ENCODE data around the gene RPL7L1. TPM values are rescaled to one million over a fixed set of nuclear protein-coding genes. Genes with fewer than 3 reads are reported as not detected.

Gene RPL7L1
- total and polyA plus RNA-seq, 2 of the 13 experiments (the other 11 are each of a cell fraction or from before 2014, with no cell fraction given) = 51.6 to 179 TPM

DNA sequence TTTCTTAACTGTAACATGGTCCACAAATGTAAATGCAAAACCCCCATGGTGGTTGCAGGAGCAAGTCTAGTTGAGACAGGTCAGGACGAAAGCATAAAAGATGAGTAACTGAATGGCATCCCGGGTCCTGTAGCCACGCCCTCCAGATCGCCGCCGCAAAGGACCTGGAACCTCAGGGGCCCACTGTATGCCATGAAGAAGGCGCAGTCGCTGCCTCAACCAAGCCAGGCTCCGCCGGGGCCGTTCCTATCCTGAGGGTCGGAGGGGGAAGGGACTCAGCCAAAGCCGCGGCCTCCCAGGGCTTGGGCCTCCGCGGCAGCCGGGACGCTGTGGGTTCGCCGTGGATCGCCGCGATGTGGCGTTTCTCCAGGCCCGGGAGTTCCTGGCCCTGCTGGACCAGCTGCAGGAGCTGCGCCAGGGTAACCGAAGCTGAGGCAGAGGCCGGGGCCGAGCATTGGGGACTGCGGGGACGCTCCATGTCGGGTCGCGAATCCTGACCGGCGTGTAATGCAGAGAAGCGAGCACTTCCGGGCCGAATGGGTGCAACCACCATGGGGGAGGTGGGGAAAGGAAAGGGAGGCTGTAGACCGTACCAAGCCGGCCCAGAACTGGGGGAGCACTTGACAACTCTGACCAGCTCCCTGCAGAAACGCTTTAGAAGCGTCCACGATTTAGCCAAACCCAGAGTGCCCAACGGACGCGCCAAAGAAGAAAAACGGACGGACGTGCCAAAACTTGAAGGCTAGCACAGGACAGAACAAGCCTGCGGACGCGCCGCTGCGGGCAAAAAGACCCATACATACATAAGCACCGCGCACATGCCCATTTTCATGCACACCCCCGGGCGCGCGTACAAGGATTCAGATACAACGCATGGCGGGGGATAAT is 11.1 kb downstream of the RPL7L1 start (continued):
- TF ChIP-seq, protein P1, sequence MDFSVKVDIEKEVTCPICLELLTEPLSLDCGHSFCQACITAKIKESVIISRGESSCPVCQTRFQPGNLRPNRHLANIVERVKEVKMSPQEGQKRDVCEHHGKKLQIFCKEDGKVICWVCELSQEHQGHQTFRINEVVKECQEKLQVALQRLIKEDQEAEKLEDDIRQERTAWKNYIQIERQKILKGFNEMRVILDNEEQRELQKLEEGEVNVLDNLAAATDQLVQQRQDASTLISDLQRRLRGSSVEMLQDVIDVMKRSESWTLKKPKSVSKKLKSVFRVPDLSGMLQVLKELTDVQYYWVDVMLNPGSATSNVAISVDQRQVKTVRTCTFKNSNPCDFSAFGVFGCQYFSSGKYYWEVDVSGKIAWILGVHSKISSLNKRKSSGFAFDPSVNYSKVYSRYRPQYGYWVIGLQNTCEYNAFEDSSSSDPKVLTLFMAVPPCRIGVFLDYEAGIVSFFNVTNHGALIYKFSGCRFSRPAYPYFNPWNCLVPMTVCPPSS (IDR thresholded peaks at IDR 0.05) = no peak
- TF ChIP-seq ZKSCAN8 (CRISPR knock-in tag; IDR thresholded peaks at IDR 0.05; ENCODE audit: borderline replicate concordance) = peak; percentile 86; the same call in 1 of the 2 replicates
- no peak; the same call in 1 of the 2 replicates for TF ChIP-seq ZNF879 (CRISPR knock-in tag; IDR thresholded peaks at IDR 0.05)
- TF ChIP-seq, protein P2, sequence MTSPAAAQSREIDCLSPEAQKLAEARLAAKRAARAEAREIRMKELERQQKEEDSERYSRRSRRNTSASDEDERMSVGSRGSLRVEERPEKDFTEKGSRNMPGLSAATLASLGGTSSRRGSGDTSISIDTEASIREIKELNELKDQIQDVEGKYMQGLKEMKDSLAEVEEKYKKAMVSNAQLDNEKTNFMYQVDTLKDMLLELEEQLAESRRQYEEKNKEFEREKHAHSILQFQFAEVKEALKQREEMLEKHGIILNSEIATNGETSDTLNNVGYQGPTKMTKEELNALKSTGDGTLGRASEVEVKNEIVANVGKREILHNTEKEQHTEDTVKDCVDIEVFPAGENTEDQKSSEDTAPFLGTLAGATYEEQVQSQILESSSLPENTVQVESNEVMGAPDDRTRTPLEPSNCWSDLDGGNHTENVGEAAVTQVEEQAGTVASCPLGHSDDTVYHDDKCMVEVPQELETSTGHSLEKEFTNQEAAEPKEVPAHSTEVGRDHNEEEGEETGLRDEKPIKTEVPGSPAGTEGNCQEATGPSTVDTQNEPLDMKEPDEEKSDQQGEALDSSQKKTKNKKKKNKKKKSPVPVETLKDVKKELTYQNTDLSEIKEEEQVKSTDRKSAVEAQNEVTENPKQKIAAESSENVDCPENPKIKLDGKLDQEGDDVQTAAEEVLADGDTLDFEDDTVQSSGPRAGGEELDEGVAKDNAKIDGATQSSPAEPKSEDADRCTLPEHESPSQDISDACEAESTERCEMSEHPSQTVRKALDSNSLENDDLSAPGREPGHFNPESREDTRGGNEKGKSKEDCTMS (CRISPR knock-in tag; conservative IDR thresholded peaks at IDR 0.05) = no peak
- TF ChIP-seq REL (CRISPR knock-in tag; conservative IDR thresholded peaks at IDR 0.05) = peak; percentile 98
- TF ChIP-seq GATAD1 (CRISPR knock-in tag; IDR thresholded peaks at IDR 0.05) = peak; percentile 87
- TF ChIP-seq ZNF224 (CRISPR knock-in tag; IDR thresholded peaks at IDR 0.05) = peak; percentile 89; the same call in 1 of the 2 replicates
- peak; percentile 98 for TF ChIP-seq FIP1L1 (IDR thresholded peaks at IDR 0.05; ENCODE audit: borderline replicate concordance, insufficient read depth, low read depth, low read length)
- TF ChIP-seq, protein P3, sequence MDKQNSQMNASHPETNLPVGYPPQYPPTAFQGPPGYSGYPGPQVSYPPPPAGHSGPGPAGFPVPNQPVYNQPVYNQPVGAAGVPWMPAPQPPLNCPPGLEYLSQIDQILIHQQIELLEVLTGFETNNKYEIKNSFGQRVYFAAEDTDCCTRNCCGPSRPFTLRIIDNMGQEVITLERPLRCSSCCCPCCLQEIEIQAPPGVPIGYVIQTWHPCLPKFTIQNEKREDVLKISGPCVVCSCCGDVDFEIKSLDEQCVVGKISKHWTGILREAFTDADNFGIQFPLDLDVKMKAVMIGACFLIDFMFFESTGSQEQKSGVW (CRISPR knock-in tag; IDR thresholded peaks at IDR 0.05; ENCODE audit: borderline replicate concordance) = peak; percentile 81; the same call in 1 of the 2 replicates
- TF ChIP-seq, protein P4, sequence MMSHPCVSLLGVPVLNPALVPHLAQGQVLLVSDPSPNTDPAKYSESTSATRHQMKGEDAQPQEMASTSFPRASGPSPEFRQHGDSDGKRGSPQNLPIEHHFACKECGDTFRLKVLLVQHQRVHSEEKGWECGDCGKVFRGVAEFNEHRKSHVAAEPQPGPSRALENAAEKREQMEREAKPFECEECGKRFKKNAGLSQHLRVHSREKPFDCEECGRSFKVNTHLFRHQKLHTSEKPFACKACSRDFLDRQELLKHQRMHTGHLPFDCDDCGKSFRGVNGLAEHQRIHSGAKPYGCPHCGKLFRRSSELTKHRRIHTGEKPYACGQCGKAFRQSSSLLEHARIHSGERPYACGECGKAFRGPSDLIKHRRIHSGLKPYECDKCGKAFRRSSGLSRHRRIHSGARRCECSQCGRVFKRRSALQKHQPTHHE (CRISPR knock-in tag; IDR thresholded peaks at IDR 0.05; ENCODE audit: borderline replicate concordance) = no peak; the same call in 1 of the 2 replicates
- TF ChIP-seq, protein P5, sequence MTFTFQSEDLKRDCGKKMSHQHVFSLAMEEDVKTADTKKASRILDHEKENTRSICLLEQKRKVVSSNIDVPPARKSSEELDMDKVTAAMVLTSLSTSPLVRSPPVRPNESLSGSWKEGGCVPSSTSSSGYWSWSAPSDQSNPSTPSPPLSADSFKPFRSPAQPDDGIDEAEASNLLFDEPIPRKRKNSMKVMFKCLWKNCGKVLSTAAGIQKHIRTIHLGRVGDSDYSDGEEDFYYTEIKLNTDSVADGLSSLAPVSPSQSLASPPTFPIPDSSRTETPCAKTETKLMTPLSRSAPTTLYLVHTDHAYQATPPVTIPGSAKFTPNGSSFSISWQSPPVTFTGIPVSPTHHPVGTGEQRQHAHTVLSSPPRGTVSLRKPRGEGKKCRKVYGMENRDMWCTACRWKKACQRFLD (CRISPR knock-in tag; IDR thresholded peaks at IDR 0.05; ENCODE audit: borderline replicate concordance) = peak; percentile 87; the same call in 1 of the 2 replicates
- TF ChIP-seq U2AF2 (IDR thresholded peaks at IDR 0.05; ENCODE audit: low read depth, low read length) = no peak
- no peak for TF ChIP-seq ZNF572 (CRISPR knock-in tag; IDR thresholded peaks at IDR 0.05)
- TF ChIP-seq, protein P6, sequence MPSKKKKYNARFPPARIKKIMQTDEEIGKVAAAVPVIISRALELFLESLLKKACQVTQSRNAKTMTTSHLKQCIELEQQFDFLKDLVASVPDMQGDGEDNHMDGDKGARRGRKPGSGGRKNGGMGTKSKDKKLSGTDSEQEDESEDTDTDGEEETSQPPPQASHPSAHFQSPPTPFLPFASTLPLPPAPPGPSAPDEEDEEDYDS (CRISPR knock-in tag; IDR thresholded peaks at IDR 0.05) = peak; percentile 78
- TF ChIP-seq MTF2 (CRISPR knock-in tag; IDR thresholded peaks at IDR 0.05; ENCODE audit: borderline replicate concordance) = no peak
- TF ChIP-seq NONO (IDR thresholded peaks at IDR 0.05) = no peak
- TF ChIP-seq NONO (CRISPR knock-in tag; conservative IDR thresholded peaks at IDR 0.05) = peak; percentile 100
- TF ChIP-seq TP53 (CRISPR knock-in tag; conservative IDR thresholded peaks at IDR 0.05) = peak; percentile 47; the same call in 1 of the 2 replicates
- TF ChIP-seq HNRNPH1 (optimal IDR thresholded peaks at IDR 0.05; ENCODE audit: low read depth, low read length) = no peak
- no peak; the same call in 1 of the 2 replicates for TF ChIP-seq PHF21A (CRISPR knock-in tag; IDR thresholded peaks at IDR 0.05)
- peak; percentile 70; the same call in 1 of the 3 replicates for TF ChIP-seq MXI1 (IDR thresholded peaks at IDR 0.05; ENCODE audit: borderline replicate concordance, low read depth, low read length)
